B cell (primary cell): Measurements from ENCODE around the gene GPR3.

ENCODE experiments used
- EZH2 ChIP-seq: IDR thresholded peaks from 2 replicates; pipeline ENCODE4 v1.6.1; 2012; ENCODE audit warnings: borderline replicate concordance, low read depth, mild to moderate bottlenecking, moderate library complexity, low read length; ENCODE audit not compliant: insufficient read depth, poor library complexity, severe bottlenecking
- TF ChIP-seq, protein P1 (sequence below): fragments of 200-600 bp; IDR thresholded peaks from one replicate; pipeline ENCODE4 v1.8.0; 2022; ENCODE audit warnings: antibody characterized with exemption, mild to moderate bottlenecking

DNA sequence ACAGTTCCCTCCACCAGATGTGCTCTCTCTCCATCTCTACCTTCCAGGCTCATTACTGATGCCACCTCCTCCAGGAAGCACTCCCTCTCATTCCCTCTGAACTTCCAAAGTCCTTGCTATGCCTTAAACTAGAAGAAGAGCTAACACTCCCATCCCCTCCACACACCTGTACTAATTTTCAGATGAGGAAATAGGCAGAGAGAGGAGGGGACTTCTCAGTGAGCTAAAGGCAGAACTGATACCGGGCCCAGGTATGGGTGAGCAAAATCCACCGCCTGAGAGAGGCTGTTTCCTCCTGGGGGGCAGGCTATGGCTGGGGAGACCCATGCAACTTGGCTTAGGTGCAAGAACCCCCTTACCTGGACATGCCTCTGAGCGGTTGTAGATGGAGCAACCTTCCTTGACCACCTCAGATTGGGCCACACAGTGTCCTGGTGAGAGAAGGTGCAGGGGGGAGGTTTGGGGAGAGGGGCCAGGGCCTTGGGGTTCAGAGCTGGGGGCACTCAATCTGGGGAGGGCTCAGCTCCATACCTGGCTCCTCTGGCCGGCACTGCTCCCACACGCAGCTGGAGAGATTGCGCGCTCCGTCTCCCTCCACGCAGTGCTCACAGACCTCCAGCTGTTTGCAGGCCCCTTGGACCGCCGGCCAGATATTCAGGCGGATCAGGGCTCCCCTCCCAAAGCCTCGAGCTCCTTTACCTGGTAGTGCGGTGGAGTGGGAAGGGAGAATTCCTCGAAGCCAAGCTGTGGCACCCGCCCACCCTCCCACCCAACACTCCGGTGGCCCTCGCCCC lies 10.3 kb upstream of the GPR3 start:
- TF ChIP-seq, protein P1, sequence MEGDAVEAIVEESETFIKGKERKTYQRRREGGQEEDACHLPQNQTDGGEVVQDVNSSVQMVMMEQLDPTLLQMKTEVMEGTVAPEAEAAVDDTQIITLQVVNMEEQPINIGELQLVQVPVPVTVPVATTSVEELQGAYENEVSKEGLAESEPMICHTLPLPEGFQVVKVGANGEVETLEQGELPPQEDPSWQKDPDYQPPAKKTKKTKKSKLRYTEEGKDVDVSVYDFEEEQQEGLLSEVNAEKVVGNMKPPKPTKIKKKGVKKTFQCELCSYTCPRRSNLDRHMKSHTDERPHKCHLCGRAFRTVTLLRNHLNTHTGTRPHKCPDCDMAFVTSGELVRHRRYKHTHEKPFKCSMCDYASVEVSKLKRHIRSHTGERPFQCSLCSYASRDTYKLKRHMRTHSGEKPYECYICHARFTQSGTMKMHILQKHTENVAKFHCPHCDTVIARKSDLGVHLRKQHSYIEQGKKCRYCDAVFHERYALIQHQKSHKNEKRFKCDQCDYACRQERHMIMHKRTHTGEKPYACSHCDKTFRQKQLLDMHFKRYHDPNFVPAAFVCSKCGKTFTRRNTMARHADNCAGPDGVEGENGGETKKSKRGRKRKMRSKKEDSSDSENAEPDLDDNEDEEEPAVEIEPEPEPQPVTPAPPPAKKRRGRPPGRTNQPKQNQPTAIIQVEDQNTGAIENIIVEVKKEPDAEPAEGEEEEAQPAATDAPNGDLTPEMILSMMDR: no peak
- TF ChIP-seq EZH2: no peak
